ENCODE measurements around the gene WDR43. TPM values are rescaled to one million over a fixed set of nuclear protein-coding genes. Genes with fewer than 3 reads are reported as not detected.
A peak's percentile ranks its signal among the peaks of the same experiment; 100 is the strongest.

The WDR43 gene
- total RNA-seq, 6 experiments from 2014 or later, result 17.9 to 23.8 (median 22.5) TPM

GRCh38 chr2:28990445-28990844 is 96.0 kb downstream of the WDR43 start:
- intact Hi-C loops (cut with DNase I), result no loop called here
- no peaks in the 10 kb centered on the region for H3K27me3 ChIP-seq
- no peaks in the 10 kb centered on the region for H3K9me3 ChIP-seq
- no peaks in the 10 kb centered on the region for H3K4me1 ChIP-seq
- WGBS (ENCODE audit: insufficient coverage, low coverage, low lambda C conversion rate, missing lambda C conversion rate), result 75% methylated on average over 15 of the region's 16 CpGs
- H3K36me3 ChIP-seq, result no peaks in the 10 kb centered on the region
- peak in 1 of 3 donors; percentile 34 for DNase-seq
- no peak for TF ChIP-seq CTCF (IDR thresholded peaks at IDR 0.05)
- TF ChIP-seq POLR2A (IDR thresholded peaks at IDR 0.05), result no peak
- ATAC-seq, result no peak
- no peak overlapping the region for H3K4me3 ChIP-seq
- no peak overlapping the region for H3K27ac ChIP-seq

GRCh38 chr2:28991021-28991420 is 96.6 kb downstream of the WDR43 start:
- no peaks in the 10 kb centered on the region for H3K36me3 ChIP-seq
- no peak for TF ChIP-seq CTCF (IDR thresholded peaks at IDR 0.05)
- no peak for TF ChIP-seq POLR2A (IDR thresholded peaks at IDR 0.05)
- intact Hi-C loops (cut with DNase I), result no loop called here
- H3K4me3 ChIP-seq, result no peak overlapping the region
- ATAC-seq (no peak), DNase-seq (no peak)
- no peaks in the 10 kb centered on the region for H3K4me1 ChIP-seq
- 75% methylated on average over 2 of the region's 4 CpGs for WGBS (ENCODE audit: insufficient coverage, low coverage, low lambda C conversion rate, missing lambda C conversion rate)
- H3K9me3 ChIP-seq, result no peaks in the 10 kb centered on the region
- H3K27ac ChIP-seq, result no peak overlapping the region
- no peaks in the 10 kb centered on the region for H3K27me3 ChIP-seq

GRCh38 chr2:28991460-28991859 is 97.0 kb downstream of the WDR43 start:
- H3K4me1 ChIP-seq, result no peaks in the 10 kb centered on the region
- no peaks in the 10 kb centered on the region for H3K9me3 ChIP-seq
- no peak overlapping the region for H3K27ac ChIP-seq
- DNase-seq (no peak), ATAC-seq (no peak)
- no peaks in the 10 kb centered on the region for H3K36me3 ChIP-seq
- no peaks in the 10 kb centered on the region for H3K27me3 ChIP-seq
- intact Hi-C loops (cut with DNase I), result no loop called here
- TF ChIP-seq POLR2A (IDR thresholded peaks at IDR 0.05) (no peak), CTCF (IDR thresholded peaks at IDR 0.05) (no peak)
- H3K4me3 ChIP-seq, result no peak overlapping the region
- 57% methylated on average over 1 of the region's 9 CpGs for WGBS (ENCODE audit: insufficient coverage, low coverage, low lambda C conversion rate, missing lambda C conversion rate)

- intact Hi-C loops (cut with DNase I), result no loop called here
- Histone ChIP-seq H3K27me3 (no peaks in the 10 kb centered on the region), H3K27ac (no peak overlapping the region), H3K36me3 (no peaks in the 10 kb centered on the region), H3K9me3 (no peaks in the 10 kb centered on the region), H3K4me1 (no peaks in the 10 kb centered on the region), H3K4me3 (no peak overlapping the region)
- TF ChIP-seq POLR2A (IDR thresholded peaks at IDR 0.05), result no peak
- no peak for TF ChIP-seq CTCF (IDR thresholded peaks at IDR 0.05)
- 46% methylated on average over 4 of the region's 6 CpGs for WGBS (ENCODE audit: insufficient coverage, low coverage, low lambda C conversion rate, missing lambda C conversion rate)
- ATAC-seq (no peak), DNase-seq (no peak)
Measured at GRCh38 chr2:28993206-28993960, 98.9 kb downstream of the WDR43 start.

Data from right lobe of liver (tissue), 6 donors.